Breast epithelium (tissue), 3 donors: Measurements from ENCODE around the gene ATG16L2.

Experiments used
- POLR2AphosphoS5 ChIP-seq, 3 donors: sonication (generic); formaldehyde crosslinking; IDR thresholded peaks; one replicate each; pipeline ENCODE4 v1.6.1; 2017; ENCODE audit warnings: antibody characterized with exemption in 3 of 3
- TF ChIP-seq, protein P1 (sequence below), 3 donors: fragments of 450-650 bp; IDR thresholded peaks; one replicate each; pipeline ENCODE4 v1.5.1; 2016 to 2017; ENCODE audit warnings: antibody characterized with exemption in 3 of 3, mild to moderate bottlenecking in 3 of 3, moderate library complexity in 3 of 3

DNA sequence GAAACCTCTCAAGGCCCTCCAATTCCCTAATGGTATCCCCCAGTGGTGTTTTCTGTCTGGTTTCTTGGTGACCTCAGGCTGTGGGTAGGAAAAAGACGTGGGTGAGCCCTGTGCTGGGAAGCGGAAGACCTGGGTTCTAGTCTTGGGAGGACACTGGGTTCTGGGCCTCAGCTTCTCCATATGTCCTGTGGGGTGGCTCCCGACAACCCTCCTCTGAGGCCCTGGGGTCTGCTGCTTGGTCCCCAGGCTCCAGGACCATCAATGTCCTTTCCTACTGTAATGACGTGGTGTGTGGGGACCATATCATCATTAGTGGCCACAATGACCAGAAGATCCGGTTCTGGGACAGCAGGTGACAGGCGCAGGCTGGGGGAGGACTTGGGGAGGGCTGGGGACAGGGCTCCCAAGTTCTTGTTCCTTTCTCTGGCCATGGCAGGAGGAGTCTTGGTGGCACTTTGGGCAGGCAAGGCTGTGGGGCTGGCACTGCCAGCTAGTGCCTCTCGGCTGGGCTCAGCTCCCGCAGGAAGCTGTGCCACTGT, 12.8 kb downstream of the ATG16L2 start:
- TF ChIP-seq, protein P1, sequence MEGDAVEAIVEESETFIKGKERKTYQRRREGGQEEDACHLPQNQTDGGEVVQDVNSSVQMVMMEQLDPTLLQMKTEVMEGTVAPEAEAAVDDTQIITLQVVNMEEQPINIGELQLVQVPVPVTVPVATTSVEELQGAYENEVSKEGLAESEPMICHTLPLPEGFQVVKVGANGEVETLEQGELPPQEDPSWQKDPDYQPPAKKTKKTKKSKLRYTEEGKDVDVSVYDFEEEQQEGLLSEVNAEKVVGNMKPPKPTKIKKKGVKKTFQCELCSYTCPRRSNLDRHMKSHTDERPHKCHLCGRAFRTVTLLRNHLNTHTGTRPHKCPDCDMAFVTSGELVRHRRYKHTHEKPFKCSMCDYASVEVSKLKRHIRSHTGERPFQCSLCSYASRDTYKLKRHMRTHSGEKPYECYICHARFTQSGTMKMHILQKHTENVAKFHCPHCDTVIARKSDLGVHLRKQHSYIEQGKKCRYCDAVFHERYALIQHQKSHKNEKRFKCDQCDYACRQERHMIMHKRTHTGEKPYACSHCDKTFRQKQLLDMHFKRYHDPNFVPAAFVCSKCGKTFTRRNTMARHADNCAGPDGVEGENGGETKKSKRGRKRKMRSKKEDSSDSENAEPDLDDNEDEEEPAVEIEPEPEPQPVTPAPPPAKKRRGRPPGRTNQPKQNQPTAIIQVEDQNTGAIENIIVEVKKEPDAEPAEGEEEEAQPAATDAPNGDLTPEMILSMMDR (IDR thresholded peaks at IDR 0.05): no peak
- no peak for TF ChIP-seq POLR2AphosphoS5 (IDR thresholded peaks at IDR 0.05)
